Loucy (cell line): ENCODE results near the gene TDRD3.

Experiments
- EZH2phosphoT487 ChIP-seq: fragments of 200-600 bp; IDR thresholded peaks from 2 replicates; pipeline ENCODE4 v1.6.1; 2018; ENCODE audit warnings: antibody characterized with exemption, mild to moderate bottlenecking, moderate library complexity, borderline replicate concordance
- TF ChIP-seq, protein P1 (sequence below): fragments of 200-600 bp; sonication (generic); conservative IDR thresholded peaks from 2 replicates; pipeline ENCODE4 v1.5.1; 2014; ENCODE audit warnings: mild to moderate bottlenecking, antibody characterized with exemption, low read length

DNA sequence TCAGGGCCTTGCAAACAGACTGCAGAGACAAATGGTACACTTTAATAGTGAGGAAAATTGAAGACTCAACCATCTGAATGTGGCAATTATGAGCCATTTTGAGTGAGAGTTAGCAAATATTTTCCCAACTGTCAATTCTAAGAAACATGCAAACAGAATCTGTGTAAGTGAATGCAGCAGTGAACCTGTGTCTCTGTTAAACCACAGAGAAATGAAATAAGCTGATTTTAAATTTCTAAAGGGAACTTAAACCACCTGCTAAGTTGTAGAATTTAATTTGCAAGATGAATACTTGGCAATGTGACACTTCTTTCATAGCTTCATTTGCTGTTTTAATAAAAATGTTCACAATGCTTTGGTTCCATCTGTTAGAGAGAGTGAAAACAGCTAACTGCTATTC lies 42.0 kb upstream of the TDRD3 start:
- TF ChIP-seq, protein P1, sequence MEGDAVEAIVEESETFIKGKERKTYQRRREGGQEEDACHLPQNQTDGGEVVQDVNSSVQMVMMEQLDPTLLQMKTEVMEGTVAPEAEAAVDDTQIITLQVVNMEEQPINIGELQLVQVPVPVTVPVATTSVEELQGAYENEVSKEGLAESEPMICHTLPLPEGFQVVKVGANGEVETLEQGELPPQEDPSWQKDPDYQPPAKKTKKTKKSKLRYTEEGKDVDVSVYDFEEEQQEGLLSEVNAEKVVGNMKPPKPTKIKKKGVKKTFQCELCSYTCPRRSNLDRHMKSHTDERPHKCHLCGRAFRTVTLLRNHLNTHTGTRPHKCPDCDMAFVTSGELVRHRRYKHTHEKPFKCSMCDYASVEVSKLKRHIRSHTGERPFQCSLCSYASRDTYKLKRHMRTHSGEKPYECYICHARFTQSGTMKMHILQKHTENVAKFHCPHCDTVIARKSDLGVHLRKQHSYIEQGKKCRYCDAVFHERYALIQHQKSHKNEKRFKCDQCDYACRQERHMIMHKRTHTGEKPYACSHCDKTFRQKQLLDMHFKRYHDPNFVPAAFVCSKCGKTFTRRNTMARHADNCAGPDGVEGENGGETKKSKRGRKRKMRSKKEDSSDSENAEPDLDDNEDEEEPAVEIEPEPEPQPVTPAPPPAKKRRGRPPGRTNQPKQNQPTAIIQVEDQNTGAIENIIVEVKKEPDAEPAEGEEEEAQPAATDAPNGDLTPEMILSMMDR = no peak
- TF ChIP-seq EZH2phosphoT487 = no peak
